ENCODE measurements around the gene CCSER1. TPM values are rescaled to one million over a fixed set of nuclear protein-coding genes. Genes with fewer than 3 reads are reported as not detected.

CCSER1 gene
- total RNA-seq, 4 donors from 2014 or later, result 27.5 to 66.5 (median 54.3) TPM

GRCh38 chr4:90318193-90318592 is 191.0 kb downstream of the CCSER1 start:
- H3K4me3 ChIP-seq, result no peak overlapping the region
- H3K36me3 ChIP-seq, result no peaks in the 10 kb centered on the region
- no peaks in the 10 kb centered on the region for H3K27me3 ChIP-seq
- H3K9me3 ChIP-seq, result no peaks in the 10 kb centered on the region
- no peak for DNase-seq
- no peaks in the 10 kb centered on the region for H3K4me1 ChIP-seq
- H3K27ac ChIP-seq, result no peak overlapping the region
- TF ChIP-seq CTCF (IDR thresholded peaks at IDR 0.05), result no peak
- TF ChIP-seq POLR2A (IDR thresholded peaks at IDR 0.05), result no peak

GRCh38 chr4:90328558-90328957 is 201.4 kb downstream of the CCSER1 start:
- TF ChIP-seq POLR2A (IDR thresholded peaks at IDR 0.05) (no peak), CTCF (IDR thresholded peaks at IDR 0.05) (no peak)
- Histone ChIP-seq H3K36me3 (no peaks in the 10 kb centered on the region), H3K27ac (no peak overlapping the region), H3K4me3 (no peak overlapping the region), H3K4me1 (no peaks in the 10 kb centered on the region), H3K9me3 (no peaks in the 10 kb centered on the region), H3K27me3 (no peaks in the 10 kb centered on the region)
- no peak for DNase-seq

- H3K36me3 ChIP-seq, result no peaks in the 10 kb centered on the region
- H3K4me1 ChIP-seq, result no peaks in the 10 kb centered on the region
- no peak overlapping the region for H3K4me3 ChIP-seq
- no peak for TF ChIP-seq POLR2A (IDR thresholded peaks at IDR 0.05)
- TF ChIP-seq CTCF (IDR thresholded peaks at IDR 0.05), result no peak
- DNase-seq, result no peak
- no peaks in the 10 kb centered on the region for H3K9me3 ChIP-seq
- no peak overlapping the region for H3K27ac ChIP-seq
- no peaks in the 10 kb centered on the region for H3K27me3 ChIP-seq
These were observed 203.4 kb downstream of the CCSER1 start for GRCh38 chr4:90330546-90330945.

- H3K9me3 ChIP-seq, result no peaks in the 10 kb centered on the region
These were observed 218.5 kb downstream of the CCSER1 start for GRCh38 chr4:90345549-90346215.

GRCh38 chr4:90349636-90350035 is 222.4 kb downstream of the CCSER1 start:
- Histone ChIP-seq H3K27me3 (no peaks in the 10 kb centered on the region), H3K4me1 (no peaks in the 10 kb centered on the region), H3K9me3 (no peaks in the 10 kb centered on the region), H3K36me3 (no peaks in the 10 kb centered on the region), H3K4me3 (no peak overlapping the region), H3K27ac (no peak overlapping the region)
- DNase-seq, result no peak
- TF ChIP-seq CTCF (IDR thresholded peaks at IDR 0.05) (no peak), POLR2A (IDR thresholded peaks at IDR 0.05) (no peak)

More at GRCh38 chr4:90345549-90346215, 218.5 kb downstream of the CCSER1 start:
- Histone ChIP-seq H3K36me3 (no peaks in the 10 kb centered on the region), H3K4me3 (no peak overlapping the region), H3K4me1 (no peaks in the 10 kb centered on the region), H3K27me3 (no peaks in the 10 kb centered on the region), H3K27ac (no peak overlapping the region)
- no peak for DNase-seq
- no peak for TF ChIP-seq POLR2A (IDR thresholded peaks at IDR 0.05)
- no peak for TF ChIP-seq CTCF (IDR thresholded peaks at IDR 0.05)
